ENCODE data around the gene UBE2J1.
A peak's percentile ranks its signal among the peaks of the same experiment; 100 is the strongest.

UBE2J1 gene

DNA sequence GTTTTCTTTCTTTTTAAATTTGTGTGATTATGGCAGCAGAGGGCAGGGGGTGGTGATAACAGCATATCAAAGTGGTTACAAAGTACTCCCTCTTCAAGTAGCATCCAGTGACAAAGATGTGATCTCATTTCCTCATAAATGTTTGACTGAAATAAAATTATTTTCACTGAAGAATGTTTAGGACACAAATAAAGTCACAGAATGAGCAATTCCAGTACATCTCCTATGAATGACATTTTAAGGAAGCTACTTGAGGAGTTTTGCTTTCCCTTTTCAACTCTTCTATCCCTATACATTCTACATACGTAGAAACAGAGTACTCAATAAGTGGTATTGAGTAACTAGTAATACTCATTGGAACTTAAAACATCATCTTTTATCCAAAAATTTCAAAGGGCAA is 23.5 kb downstream of the UBE2J1 start:
- H3K27ac ChIP-seq = no peak overlapping the region
- no peaks in the 10 kb centered on the region for H3K36me3 ChIP-seq (ENCODE audit: control insufficient read depth, insufficient read depth, low read length)
- H3K9ac ChIP-seq = no peak overlapping the region
- TF ChIP-seq, protein P1, sequence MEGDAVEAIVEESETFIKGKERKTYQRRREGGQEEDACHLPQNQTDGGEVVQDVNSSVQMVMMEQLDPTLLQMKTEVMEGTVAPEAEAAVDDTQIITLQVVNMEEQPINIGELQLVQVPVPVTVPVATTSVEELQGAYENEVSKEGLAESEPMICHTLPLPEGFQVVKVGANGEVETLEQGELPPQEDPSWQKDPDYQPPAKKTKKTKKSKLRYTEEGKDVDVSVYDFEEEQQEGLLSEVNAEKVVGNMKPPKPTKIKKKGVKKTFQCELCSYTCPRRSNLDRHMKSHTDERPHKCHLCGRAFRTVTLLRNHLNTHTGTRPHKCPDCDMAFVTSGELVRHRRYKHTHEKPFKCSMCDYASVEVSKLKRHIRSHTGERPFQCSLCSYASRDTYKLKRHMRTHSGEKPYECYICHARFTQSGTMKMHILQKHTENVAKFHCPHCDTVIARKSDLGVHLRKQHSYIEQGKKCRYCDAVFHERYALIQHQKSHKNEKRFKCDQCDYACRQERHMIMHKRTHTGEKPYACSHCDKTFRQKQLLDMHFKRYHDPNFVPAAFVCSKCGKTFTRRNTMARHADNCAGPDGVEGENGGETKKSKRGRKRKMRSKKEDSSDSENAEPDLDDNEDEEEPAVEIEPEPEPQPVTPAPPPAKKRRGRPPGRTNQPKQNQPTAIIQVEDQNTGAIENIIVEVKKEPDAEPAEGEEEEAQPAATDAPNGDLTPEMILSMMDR (IDR thresholded peaks at IDR 0.05) = no peak
- no peak overlapping the region for H2AFZ ChIP-seq
- no peaks in the 10 kb centered on the region for H3K79me2 ChIP-seq
- no peaks in the 10 kb centered on the region for H3K9me3 ChIP-seq (ENCODE audit: control insufficient read depth, low read length)
- no peak overlapping the region for H3K4me3 ChIP-seq (ENCODE audit: low read depth, low read length)
- H3K4me1 ChIP-seq = no peaks in the 10 kb centered on the region
- H3K27me3 ChIP-seq (ENCODE audit: control insufficient read depth, insufficient read depth, low read length) = no peaks in the 10 kb centered on the region
- H3K4me2 ChIP-seq (ENCODE audit: low read length) = no peak overlapping the region

DNA sequence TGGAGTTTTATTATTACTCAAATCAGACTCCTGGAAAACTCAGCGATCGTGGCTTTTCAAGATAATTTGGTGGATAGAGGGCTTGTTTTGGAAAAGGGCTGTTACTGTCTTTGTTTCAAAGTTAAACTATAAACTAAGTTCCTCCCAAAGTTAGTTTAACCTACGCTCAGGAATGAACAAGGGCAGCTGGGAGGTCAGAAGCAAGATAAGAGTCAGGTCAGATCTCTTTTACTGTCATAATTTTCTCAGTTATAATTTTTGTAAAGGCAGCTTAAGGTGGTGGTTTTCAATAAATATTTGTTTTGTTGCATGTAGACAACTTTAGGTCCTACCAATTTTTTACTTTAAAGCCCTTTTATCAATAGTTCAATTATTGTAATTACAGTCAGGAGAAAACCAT is 28.2 kb downstream of the UBE2J1 start:
- H2AFZ ChIP-seq = no peak overlapping the region
- no peak overlapping the region for H3K9ac ChIP-seq
- no peaks in the 10 kb centered on the region for H3K36me3 ChIP-seq (ENCODE audit: control insufficient read depth, insufficient read depth, low read length)
- H3K4me3 ChIP-seq (ENCODE audit: low read depth, low read length) = no peak overlapping the region
- no peaks in the 10 kb centered on the region for H3K9me3 ChIP-seq (ENCODE audit: control insufficient read depth, low read length)
- no peaks in the 10 kb centered on the region for H3K27me3 ChIP-seq (ENCODE audit: control insufficient read depth, insufficient read depth, low read length)
- H3K4me2 ChIP-seq (ENCODE audit: low read length) = no peak overlapping the region
- H3K4me1 ChIP-seq = no peaks in the 10 kb centered on the region
- no peak overlapping the region for H3K27ac ChIP-seq
- TF ChIP-seq, protein P1 (IDR thresholded peaks at IDR 0.05) = no peak
- H3K79me2 ChIP-seq = no peaks in the 10 kb centered on the region

DNA sequence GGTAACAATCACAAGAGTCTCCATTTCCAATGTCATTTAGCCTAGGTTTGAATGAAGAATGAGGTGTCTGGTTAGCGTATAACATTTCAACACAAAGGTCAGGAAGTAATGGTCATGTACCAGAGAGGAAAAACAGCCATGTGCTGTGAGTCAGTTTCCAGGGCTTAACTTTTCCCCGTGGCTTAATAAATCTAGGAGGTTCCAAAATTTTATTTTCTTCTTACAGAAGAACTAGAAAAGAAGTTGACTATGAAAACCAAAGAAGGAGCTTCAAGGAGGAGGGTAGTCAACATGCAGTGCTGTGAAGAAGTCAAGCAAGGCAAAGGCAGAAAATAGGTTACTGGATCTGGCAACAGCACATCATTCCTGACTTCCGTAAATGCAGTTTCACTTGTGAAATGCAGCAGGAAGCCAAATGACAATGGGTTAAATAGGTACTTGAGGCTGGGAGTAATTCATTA is 29.0 kb downstream of the UBE2J1 start:
- H3K4me3 ChIP-seq (ENCODE audit: low read depth, low read length) = no peak overlapping the region
- no peaks in the 10 kb centered on the region for H3K9me3 ChIP-seq (ENCODE audit: control insufficient read depth, low read length)
- H3K9ac ChIP-seq = no peak overlapping the region
- H3K4me1 ChIP-seq = no peaks in the 10 kb centered on the region
- H2AFZ ChIP-seq = no peak overlapping the region
- no peaks in the 10 kb centered on the region for H3K79me2 ChIP-seq
- H3K4me2 ChIP-seq (ENCODE audit: low read length) = no peak overlapping the region
- H3K27me3 ChIP-seq (ENCODE audit: control insufficient read depth, insufficient read depth, low read length) = no peaks in the 10 kb centered on the region
- no peak overlapping the region for H3K27ac ChIP-seq
- TF ChIP-seq, protein P1 (IDR thresholded peaks at IDR 0.05) = no peak
- H3K36me3 ChIP-seq (ENCODE audit: control insufficient read depth, insufficient read depth, low read length) = no peaks in the 10 kb centered on the region

DNA sequence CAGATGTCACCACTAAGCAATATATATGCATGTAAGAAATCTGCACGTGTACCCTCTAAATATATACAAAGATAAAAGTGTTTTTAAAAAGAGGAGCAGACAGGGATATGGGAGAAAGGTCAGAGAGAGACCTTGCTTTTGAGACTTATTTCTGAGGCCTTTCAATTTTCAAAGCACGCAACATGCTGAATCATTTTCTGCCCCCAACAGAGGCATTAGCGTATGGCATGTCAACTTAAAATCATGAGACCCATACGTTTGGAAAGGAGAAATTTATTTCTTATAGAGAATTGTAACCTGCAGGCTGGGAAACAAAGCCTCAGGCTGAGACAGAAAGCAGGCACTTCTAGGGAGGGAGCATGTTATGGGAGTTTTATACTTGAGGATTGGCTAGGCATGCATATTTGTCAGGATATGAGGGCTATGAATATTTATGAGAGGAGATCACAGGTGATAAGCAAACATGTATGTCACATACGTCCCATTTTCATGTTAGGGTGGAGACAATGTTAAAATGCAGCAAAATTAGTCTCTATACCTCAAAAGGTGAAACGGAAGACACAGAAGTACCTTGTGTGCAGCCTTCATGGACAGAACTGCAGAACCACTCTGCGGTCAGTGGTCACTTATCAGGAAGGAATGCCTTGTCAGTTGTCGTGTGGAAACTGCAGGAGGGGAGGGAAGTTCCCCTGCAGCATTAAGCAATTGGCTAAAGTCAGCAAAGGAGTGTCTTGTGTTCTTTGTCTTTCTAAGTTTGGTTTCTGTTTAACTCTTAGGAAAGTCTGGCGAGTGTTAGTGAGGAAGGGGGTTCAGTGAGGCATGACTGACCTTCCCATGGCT is 31.2 kb downstream of the UBE2J1 start:
- no peaks in the 10 kb centered on the region for H3K36me3 ChIP-seq (ENCODE audit: control insufficient read depth, insufficient read depth, low read length)
- peak overlapping the region; percentile 14 for H2AFZ ChIP-seq
- H3K27me3 ChIP-seq (ENCODE audit: control insufficient read depth, insufficient read depth, low read length) = no peaks in the 10 kb centered on the region
- no peak overlapping the region for H3K9ac ChIP-seq
- H3K79me2 ChIP-seq = no peaks in the 10 kb centered on the region
- no peaks in the 10 kb centered on the region for H3K4me1 ChIP-seq
- TF ChIP-seq, protein P1 (IDR thresholded peaks at IDR 0.05) = no peak
- H3K4me2 ChIP-seq (ENCODE audit: low read length) = no peak overlapping the region
- H3K4me3 ChIP-seq (ENCODE audit: low read depth, low read length) = no peak overlapping the region
- no peak overlapping the region for H3K27ac ChIP-seq
- H3K9me3 ChIP-seq (ENCODE audit: control insufficient read depth, low read length) = no peaks in the 10 kb centered on the region
